PC-3 (cell line): ENCODE results near the gene EPHA3.

Experiments
- CTCF ChIP-seq: fragments of 300-600 bp; sonication (generic); conservative IDR thresholded peaks from 2 replicates; pipeline ENCODE4 v1.5.1; 2017; ENCODE audit warnings: antibody characterized with exemption, low read depth, mild to moderate bottlenecking, low read length
- EZH2 ChIP-seq: fragments of 300-600 bp; sonication (generic); IDR thresholded peaks from one replicate; pipeline ENCODE4 v1.6.1; 2017; ENCODE audit warnings: antibody characterized with exemption, mild to moderate bottlenecking, low read length; ENCODE audit not compliant: unreplicated experiment
- EZH2phosphoT487 ChIP-seq: fragments of 300-600 bp; sonication (generic); IDR thresholded peaks from 2 replicates; pipeline ENCODE4 v1.6.1; 2018; ENCODE audit warnings: mild to moderate bottlenecking, antibody characterized with exemption, low read length, borderline replicate concordance

GRCh38 chr3:89262309-89262929 is 155.0 kb downstream of the EPHA3 start:
- TF ChIP-seq CTCF, result no peak
- TF ChIP-seq EZH2, result no peak
- no peak for TF ChIP-seq EZH2phosphoT487
